Activated CD8-positive, alpha-beta T cell treated with anti-CD3 and anti-CD28 coated beads, Interleukin-2, amount 10 ng/mL, durations not matched to agents 7 days and 5 days (primary cell): ENCODE measurements around the gene RAD51B. TPM values are rescaled to one million over a fixed set of nuclear protein-coding genes. Genes with fewer than 3 reads are reported as not detected.
A peak's percentile ranks its signal among the peaks of the same experiment; 100 is the strongest.
"Not testable (repeated sequence)": the region's sequence is repeated elsewhere in the genome, so short reads cannot be mapped to it uniquely, and the experiment has no call there.

Experiments used
- ATAC-seq: fragments of 150-1000 bp; cut with Tn5 transposase; one replicate; pipeline ENCODE4 v1.10.0; 2021; ENCODE audit warnings: moderate library complexity
- CTCF ChIA-PET: fragments of 350-600 bp; sonication (Branson Sonifier 250); formaldehyde crosslinking; loops from one replicate; lab custom pipeline; 2021; ENCODE audit warnings: antibody characterized with exemption; lab: Charles Lee
- POLR2A ChIA-PET: fragments of 350-600 bp; sonication (Branson Sonifier 250); formaldehyde crosslinking; loops from one replicate; lab custom pipeline; 2021; ENCODE audit warnings: antibody characterized with exemption; lab: Charles Lee
- DNase-seq: peaks from one replicate; pipeline ENCODE4 v3.0.0-alpha.2; 2020
- H3K27ac Mint-ChIP-seq: one replicate; pipeline ENCODE4 v1.8.0; 2021; ENCODE audit warnings: mild to moderate bottlenecking, mixed read lengths
- H3K27me3 Mint-ChIP-seq: one replicate; pipeline ENCODE4 v1.8.0; 2021; ENCODE audit warnings: low read depth, mixed read lengths
- H3K36me3 Mint-ChIP-seq: one replicate; pipeline ENCODE4 v1.8.0; 2021; ENCODE audit warnings: low read depth, mixed read lengths
- H3K4me1 Mint-ChIP-seq: one replicate; pipeline ENCODE4 v1.8.0; 2021; ENCODE audit warnings: low read depth, mixed read lengths
- H3K4me3 Mint-ChIP-seq: one replicate; pipeline ENCODE4 v1.8.0; 2021; ENCODE audit warnings: mild to moderate bottlenecking, mixed read lengths
- H3K9me3 Mint-ChIP-seq: one replicate; pipeline ENCODE4 v1.8.0; 2022; ENCODE audit warnings: mixed read lengths; ENCODE audit not compliant: insufficient read depth
- total RNA-seq, 2 experiments: library from RNA; stranded (reverse); gene quantifications; one replicate each; pipeline ENCODE4 v1.2.3, GENCODE V29; 2021

The RAD51B gene
- total RNA-seq, 2 experiments from 2014 or later: 34.1 to 38.8 TPM

- CTCF ChIA-PET: interaction anchor here (1.2 to 1.7 kb wide), 5 partner anchors 13 to 43 kb away, joined by 3 to 7 read pairs (median 3); partner anchors contain the start of gene ZFP36L1
- no peaks in the 10 kb centered on the region for H3K9me3 Mint-ChIP-seq
- POLR2A ChIA-PET: interaction anchor here (0.5 to 0.9 kb wide), 3 partner anchors 31 to 183 kb away, joined by 3 read pairs; no protein-coding TSS in a partner anchor
- no peaks in the 10 kb centered on the region for H3K27me3 Mint-ChIP-seq
- no peaks in the 10 kb centered on the region for H3K36me3 Mint-ChIP-seq
- no peak overlapping the region for H3K4me3 Mint-ChIP-seq
- no peak for ATAC-seq
- H3K27ac Mint-ChIP-seq: no peak overlapping the region
- peaks cover 23% of the 10 kb centered on the region for H3K4me1 Mint-ChIP-seq
- DNase-seq: no peak
These were observed 938.1 kb downstream of the RAD51B start for GRCh38 chr14:68757618-68758081.

- ChIA-PET CTCF (interaction anchor here (1.7 kb wide), 1 partner anchor 22 kb away, joined by 7 read pairs; no protein-coding TSS in a partner anchor), POLR2A (interaction anchor here (0.6 to 0.9 kb wide), 2 partner anchors 31 to 184 kb away, joined by 3 read pairs; no protein-coding TSS in a partner anchor)
- DNase-seq: no peak
- Mint-ChIP-seq H3K27ac (no peak overlapping the region), H3K9me3 (no peaks in the 10 kb centered on the region), H3K36me3 (no peaks in the 10 kb centered on the region), H3K4me1 (peaks cover 23% of the 10 kb centered on the region), H3K4me3 (no peak overlapping the region), H3K27me3 (peaks cover under 1% of the 10 kb centered on the region)
- no peak for ATAC-seq
These were observed 938.7 kb downstream of the RAD51B start for GRCh38 chr14:68758301-68758700.

- DNase-seq: no peak
- ChIA-PET CTCF (interaction anchor here (1.7 kb wide), 1 partner anchor 21 kb away, joined by 7 read pairs; no protein-coding TSS in a partner anchor), POLR2A (no interaction called here)
- peaks cover 1% of the 10 kb centered on the region for H3K27me3 Mint-ChIP-seq
- ATAC-seq: no peak
- H3K4me3 Mint-ChIP-seq: no peak overlapping the region
- no peaks in the 10 kb centered on the region for H3K36me3 Mint-ChIP-seq
- H3K27ac Mint-ChIP-seq: no peak overlapping the region
- H3K9me3 Mint-ChIP-seq: no peaks in the 10 kb centered on the region
- peaks cover 23% of the 10 kb centered on the region for H3K4me1 Mint-ChIP-seq
These were observed 939.5 kb downstream of the RAD51B start for GRCh38 chr14:68759017-68759560.

GRCh38 chr14:68759937-68760336, 940.4 kb downstream of the RAD51B start:
- ChIA-PET CTCF (interaction anchor here (1.1 to 1.4 kb wide), 2 partner anchors 20 to 22 kb away, joined by 3 to 4 read pairs; no protein-coding TSS in a partner anchor), POLR2A (no interaction called here)
- Mint-ChIP-seq H3K36me3 (no peaks in the 10 kb centered on the region), H3K27me3 (peaks cover 1% of the 10 kb centered on the region), H3K9me3 (no peaks in the 10 kb centered on the region), H3K4me3 (no peak overlapping the region), H3K4me1 (peaks cover 27% of the 10 kb centered on the region), H3K27ac (peak overlapping the region; percentile 19)
- DNase-seq (no peak), ATAC-seq (no peak)

- H3K27me3 Mint-ChIP-seq: peaks cover 1% of the 10 kb centered on the region
- no peak overlapping the region for H3K27ac Mint-ChIP-seq
- H3K4me1 Mint-ChIP-seq: peaks cover 33% of the 10 kb centered on the region
- H3K36me3 Mint-ChIP-seq: no peaks in the 10 kb centered on the region
- CTCF ChIA-PET: interaction anchor here (1.2 to 1.4 kb wide), 2 partner anchors 22 to 41 kb away, joined by 4 to 5 read pairs; no protein-coding TSS in a partner anchor
- POLR2A ChIA-PET: no interaction called here
- no peak for DNase-seq
- no peaks in the 10 kb centered on the region for H3K9me3 Mint-ChIP-seq
- no peak for ATAC-seq
- H3K4me3 Mint-ChIP-seq: no peak overlapping the region
These were observed 941.2 kb downstream of the RAD51B start for GRCh38 chr14:68760761-68761160.

- ATAC-seq (no peak), DNase-seq (no peak)
- Mint-ChIP-seq H3K4me1 (peaks cover 35% of the 10 kb centered on the region), H3K4me3 (no peak overlapping the region), H3K36me3 (no peaks in the 10 kb centered on the region), H3K9me3 (no peaks in the 10 kb centered on the region), H3K27me3 (peaks cover 1% of the 10 kb centered on the region), H3K27ac (no peak overlapping the region)
- POLR2A ChIA-PET: no interaction called here
- CTCF ChIA-PET: interaction anchor here (1.2 to 1.4 kb wide), 2 partner anchors 21 to 42 kb away, joined by 4 to 5 read pairs; no protein-coding TSS in a partner anchor
These were observed 941.8 kb downstream of the RAD51B start for GRCh38 chr14:68761391-68761790.

DNA sequence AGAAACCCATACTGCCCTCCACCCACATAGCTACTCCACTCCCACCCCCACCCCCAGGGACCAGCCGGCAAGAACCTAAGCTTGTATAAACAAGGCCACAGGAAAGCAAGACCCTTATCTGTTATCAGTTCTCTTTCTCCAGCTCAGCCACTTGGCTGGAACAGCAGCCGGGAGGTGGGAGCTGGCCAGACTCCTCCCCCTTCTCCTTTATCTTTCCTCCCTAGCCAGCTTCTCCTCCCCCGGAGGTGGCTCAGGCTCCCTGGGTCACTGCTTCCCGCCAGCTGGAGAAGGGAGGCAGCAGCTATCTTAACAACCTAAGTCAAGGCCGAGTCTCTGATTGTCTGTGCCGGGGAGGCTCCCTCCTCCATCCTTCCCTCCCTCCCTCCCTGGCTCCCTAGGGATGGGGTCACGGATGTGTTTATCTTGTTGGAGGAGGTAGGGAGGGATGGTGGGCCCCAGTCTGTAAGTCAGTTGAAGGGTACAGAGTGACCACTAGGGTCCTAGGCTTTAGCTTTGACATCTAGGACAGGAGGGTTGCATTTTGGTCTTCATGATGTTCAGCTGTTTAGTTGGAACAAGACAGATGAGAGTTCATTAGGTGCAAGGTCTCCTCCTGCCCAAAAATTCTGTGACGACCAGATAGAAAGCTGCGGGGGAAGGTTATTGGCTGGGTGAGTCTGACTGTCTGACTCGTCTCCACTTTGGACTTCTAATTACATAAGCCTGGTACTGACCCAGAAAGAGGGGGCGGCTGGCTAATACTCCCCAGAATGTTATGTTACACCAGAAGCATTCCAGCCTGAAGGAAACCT, 943.6 kb downstream of the RAD51B start:
- ChIA-PET CTCF (interaction anchor here (1.0 kb wide), 1 partner anchor 25 kb away, joined by 3 read pairs; no protein-coding TSS in a partner anchor), POLR2A (no interaction called here)
- peaks cover 1% of the 10 kb centered on the region for H3K27me3 Mint-ChIP-seq
- no peak for ATAC-seq
- H3K36me3 Mint-ChIP-seq: no peaks in the 10 kb centered on the region
- H3K4me3 Mint-ChIP-seq: no peak overlapping the region
- H3K9me3 Mint-ChIP-seq: no peaks in the 10 kb centered on the region
- no peak overlapping the region for H3K27ac Mint-ChIP-seq
- no peak for DNase-seq
- H3K4me1 Mint-ChIP-seq: peaks cover 34% of the 10 kb centered on the region

DNA sequence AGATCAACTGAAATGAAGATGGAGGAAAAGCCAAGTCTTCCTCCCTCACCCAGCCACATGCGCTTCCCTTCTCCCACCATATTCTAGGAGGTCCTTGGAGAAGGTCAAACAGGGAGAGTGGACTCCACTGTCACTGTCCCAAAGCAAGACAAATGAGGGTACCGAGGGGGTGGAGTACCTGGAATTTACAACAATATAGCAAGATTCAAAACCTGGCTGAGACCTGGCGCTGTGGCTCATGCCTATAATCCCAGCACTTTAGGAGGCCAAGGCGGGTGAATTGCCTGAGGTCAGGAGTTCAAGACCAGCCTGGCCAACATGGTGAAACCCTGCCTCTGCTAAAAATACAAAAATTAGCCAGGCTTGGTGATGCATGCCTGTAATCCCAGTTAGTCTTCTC, 944.3 kb downstream of the RAD51B start:
- ATAC-seq, H3K27ac Mint-ChIP-seq, H3K27me3 Mint-ChIP-seq, H3K36me3 Mint-ChIP-seq, H3K9me3 Mint-ChIP-seq, DNase-seq, H3K4me3 Mint-ChIP-seq, POLR2A ChIA-PET: not testable (repeated sequence)
- peaks cover 29% of the 10 kb centered on the region for H3K4me1 Mint-ChIP-seq
- CTCF ChIA-PET: interaction anchor here (1.1 kb wide), 1 partner anchor 24 kb away, joined by 3 read pairs; no protein-coding TSS in a partner anchor

GRCh38 chr14:68766299-68767247, 947.0 kb downstream of the RAD51B start:
- no peak for ATAC-seq
- Mint-ChIP-seq H3K27me3 (peaks cover 1% of the 10 kb centered on the region), H3K36me3 (no peaks in the 10 kb centered on the region), H3K4me1 (peaks cover 41% of the 10 kb centered on the region), H3K4me3 (no peak overlapping the region), H3K27ac (peak overlapping the region; percentile 50), H3K9me3 (no peaks in the 10 kb centered on the region)
- ChIA-PET CTCF (interaction anchor here (2.2 kb wide), 1 partner anchor 12 kb away, joined by 5 read pairs; no protein-coding TSS in a partner anchor), POLR2A (interaction anchor here (1.3 kb wide), 1 partner anchor 19 kb away, joined by 3 read pairs; no protein-coding TSS in a partner anchor)
- no peak for DNase-seq

- Mint-ChIP-seq H3K36me3 (no peaks in the 10 kb centered on the region), H3K27ac (peak overlapping the region; percentile 50), H3K4me3 (no peak overlapping the region), H3K27me3 (peaks cover 1% of the 10 kb centered on the region), H3K4me1 (peaks cover 47% of the 10 kb centered on the region), H3K9me3 (no peaks in the 10 kb centered on the region)
- DNase-seq: no peak
- no peak for ATAC-seq
- ChIA-PET POLR2A (interaction anchor here (1.3 kb wide), 1 partner anchor 18 kb away, joined by 3 read pairs; no protein-coding TSS in a partner anchor), CTCF (interaction anchor here (0.9 to 2.2 kb wide), 2 partner anchors 11 to 77 kb away, joined by 3 to 5 read pairs; no protein-coding TSS in a partner anchor)
These were observed 947.7 kb downstream of the RAD51B start for GRCh38 chr14:68767248-68767645.
